SKM-1 (cell line): Measurements from ENCODE around the gene HRH4.

ENCODE experiments used
- DNase-seq: peaks from one replicate; lab custom pipeline; 2025; ENCODE audit not compliant: unreplicated experiment; lab: John Stamatoyannopoulos, UW

The HRH4 gene

GRCh38 chr18:24460388-24460787 lies at the start of gene HRH4:
Gene HRH4, plus strand, starts transcription at chr18:24460637. Its CDS starts 92 bp downstream, at chr18:24460729.
- DNase-seq = peak; percentile 33

GRCh38 chr18:24413148-24413547 lies 47.3 kb upstream of the HRH4 start:
- no peak for DNase-seq

- no peak for DNase-seq
These were observed 46.0 kb upstream of the HRH4 start for GRCh38 chr18:24414349-24415003.

GRCh38 chr18:24417480-24417879 lies 43.0 kb upstream of the HRH4 start:
- no peak for DNase-seq

- no peak for DNase-seq
These were observed 39.9 kb upstream of the HRH4 start for GRCh38 chr18:24420551-24420950.

GRCh38 chr18:24421831-24422230 lies 38.6 kb upstream of the HRH4 start:
- no peak for DNase-seq

- DNase-seq = no peak
These were observed 34.4 kb upstream of the HRH4 start for GRCh38 chr18:24426073-24426397.

- peak; percentile 68 for DNase-seq
These were observed 33.8 kb upstream of the HRH4 start, which contains the start of gene IMPACT for GRCh38 chr18:24426398-24427294. Gene IMPACT, plus strand, starts transcription at chr18:24426670. Its CDS starts 87 bp downstream, at chr18:24426757.

GRCh38 chr18:24427484-24427883 lies 33.0 kb upstream of the HRH4 start:
- no peak for DNase-seq

GRCh38 chr18:24428709-24429108 lies 31.7 kb upstream of the HRH4 start:
- DNase-seq = no peak

GRCh38 chr18:24429188-24429587 lies 31.2 kb upstream of the HRH4 start:
- DNase-seq = no peak

GRCh38 chr18:24432618-24433017 lies 27.8 kb upstream of the HRH4 start:
- DNase-seq = peak; percentile 46

- no peak for DNase-seq
These were observed 23.5 kb upstream of the HRH4 start for GRCh38 chr18:24436939-24437338.

- DNase-seq = peak; percentile 34
These were observed 16.6 kb upstream of the HRH4 start for GRCh38 chr18:24443870-24444269.

- DNase-seq = no peak
These were observed 14.0 kb upstream of the HRH4 start for GRCh38 chr18:24446453-24446852.

GRCh38 chr18:24446953-24447538 lies 13.4 kb upstream of the HRH4 start:
- DNase-seq = no peak

GRCh38 chr18:24447961-24448360 lies 12.5 kb upstream of the HRH4 start:
- DNase-seq = no peak

- no peak for DNase-seq
These were observed 3.9 kb upstream of the HRH4 start for GRCh38 chr18:24456549-24456948.

- no peak for DNase-seq
These were observed 665 bp upstream of the HRH4 start for GRCh38 chr18:24459772-24460171.

- no peak for DNase-seq
These were observed 1.6 kb downstream of the HRH4 start for GRCh38 chr18:24461996-24462395.

GRCh38 chr18:24462838-24463775 lies 2.7 kb downstream of the HRH4 start:
- DNase-seq = no peak
